Measurements from ENCODE around the gene PPT1. TPM values are rescaled to one million over a fixed set of nuclear protein-coding genes. Genes with fewer than 3 reads are reported as not detected.
"Not testable (repeated sequence)": the region's sequence is repeated elsewhere in the genome, so short reads cannot be mapped to it uniquely, and the experiment has no call there.

PPT1 gene
- total RNA-seq, 1 experiment from 2014 or later = 57.9 TPM

DNA sequence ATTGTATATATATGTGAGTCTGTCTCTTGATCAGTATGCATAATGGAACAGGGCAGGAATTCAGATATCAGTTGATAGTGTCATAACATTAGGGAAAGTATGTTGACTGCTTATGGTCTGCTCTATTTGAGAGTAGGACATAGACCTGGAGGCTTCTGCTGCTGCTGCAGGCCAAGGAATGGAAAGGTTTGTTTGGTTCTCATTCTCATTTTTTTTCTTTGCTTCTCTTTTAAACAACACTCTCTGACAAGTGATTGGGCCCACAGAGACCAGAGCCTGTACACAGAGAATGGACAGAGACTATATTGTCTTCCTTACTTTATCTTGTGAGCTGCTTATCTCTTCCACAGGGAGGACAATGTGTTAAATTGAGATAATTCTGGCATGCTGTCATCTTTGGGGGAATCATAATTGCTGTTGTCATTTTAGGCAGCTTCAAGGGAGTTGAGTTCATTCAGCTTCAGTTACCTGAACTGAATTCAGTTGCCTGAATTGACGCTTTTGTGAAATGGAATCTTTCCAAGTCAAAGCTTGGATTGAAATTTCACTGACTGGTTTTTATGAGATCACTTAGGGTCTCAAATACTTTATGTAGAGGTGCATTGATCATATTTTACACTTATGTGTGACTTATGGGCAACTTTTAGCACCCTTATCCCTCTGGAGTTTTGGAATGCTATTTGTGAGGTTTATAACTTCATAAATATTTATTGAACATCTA lies 39.6 kb downstream of the PPT1 start:
- no peak for DNase-seq (ENCODE audit: low read depth)

DNA sequence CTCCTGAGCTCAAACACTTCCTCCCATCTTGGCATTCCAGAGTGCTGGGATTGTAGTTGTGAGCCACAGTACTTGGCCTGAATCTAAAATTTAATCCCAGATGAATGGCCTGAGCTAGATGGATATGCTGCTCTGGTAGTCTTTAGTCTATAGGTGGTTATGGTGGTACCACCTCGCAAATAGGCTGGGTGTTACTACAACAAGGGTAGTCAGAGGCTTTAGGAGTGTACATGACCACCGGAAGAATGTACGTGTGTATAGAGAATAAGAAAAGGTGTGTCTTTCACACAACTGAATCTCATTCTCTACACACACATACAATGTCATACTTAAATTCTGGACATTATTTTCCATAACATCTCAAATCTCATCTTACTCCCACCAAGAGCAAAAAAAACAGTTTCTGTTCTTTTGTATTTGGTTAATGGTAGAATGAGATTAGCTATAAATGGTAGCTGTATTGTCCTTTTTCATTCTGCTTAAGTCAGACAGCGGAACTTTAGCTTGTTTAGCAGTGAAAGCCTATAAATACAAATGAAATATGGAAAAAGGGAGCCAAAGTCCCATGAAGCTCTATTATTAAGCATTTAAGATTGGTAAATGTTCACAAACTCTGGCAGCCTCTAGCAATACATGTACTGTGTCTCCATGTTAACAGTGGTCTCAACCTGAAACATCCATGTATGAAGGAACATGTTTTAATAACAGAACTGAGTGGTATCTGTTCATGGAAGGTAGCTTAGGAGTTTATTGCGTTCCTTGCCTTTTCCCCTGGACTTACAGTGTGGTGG lies 40.3 kb downstream of the PPT1 start:
- DNase-seq (ENCODE audit: low read depth) = no peak

DNA sequence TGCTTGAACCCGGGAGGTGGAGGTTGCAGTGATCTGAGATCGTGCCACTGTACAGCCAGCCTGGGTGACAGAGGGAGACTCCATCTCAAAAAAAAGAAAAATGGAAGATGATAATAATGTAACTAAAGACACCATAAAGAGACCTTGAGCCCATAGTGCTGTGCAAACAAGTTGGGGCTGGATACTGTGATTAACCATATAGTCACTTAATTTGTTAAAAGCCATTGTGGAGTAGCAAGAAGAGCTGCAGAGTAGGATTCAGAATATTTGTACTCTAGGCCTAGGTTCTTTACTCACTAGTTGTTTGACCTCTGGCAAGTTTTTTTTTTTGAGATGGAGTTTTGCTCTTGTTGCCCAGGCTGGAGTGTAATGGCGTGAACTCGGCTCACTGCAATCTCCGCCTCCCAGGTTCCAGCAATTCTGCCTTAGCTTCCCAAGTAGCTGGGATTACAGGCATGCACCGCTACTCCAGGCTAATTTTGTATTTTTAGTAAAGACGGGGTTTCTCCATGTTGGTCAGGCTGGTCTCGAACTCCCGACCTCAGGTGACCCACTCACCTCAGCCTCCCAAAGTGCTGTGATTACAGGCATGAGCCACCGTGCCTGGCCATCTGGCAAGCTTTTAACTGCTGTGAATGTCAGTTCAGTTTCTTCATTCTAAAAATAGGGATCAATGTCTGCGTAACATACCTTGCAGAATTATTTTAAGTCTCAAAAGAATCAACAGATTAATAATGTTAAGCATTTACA lies 43.7 kb downstream of the PPT1 start:
- DNase-seq (ENCODE audit: low read depth) = no peak

DNA sequence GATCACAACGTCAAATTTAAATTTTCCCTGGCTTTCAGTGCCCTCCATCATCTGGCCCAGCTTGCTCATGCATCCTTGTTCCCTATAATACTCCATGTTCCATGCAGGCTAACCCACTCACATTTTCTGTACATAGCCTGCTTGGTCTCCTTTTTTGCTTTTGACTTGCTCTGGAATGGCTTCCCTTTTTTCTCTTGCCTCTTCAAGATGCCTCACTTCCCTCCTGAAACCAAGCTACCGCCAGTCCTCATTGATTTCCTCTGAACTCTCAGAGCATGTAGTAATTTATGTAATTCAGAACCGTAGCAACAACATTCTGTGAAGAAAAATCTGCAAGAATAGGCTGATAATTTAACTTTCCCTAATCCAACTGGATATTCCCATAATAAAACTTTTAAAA lies 46.2 kb downstream of the PPT1 start:
- no peak for DNase-seq (ENCODE audit: low read depth)

DNA sequence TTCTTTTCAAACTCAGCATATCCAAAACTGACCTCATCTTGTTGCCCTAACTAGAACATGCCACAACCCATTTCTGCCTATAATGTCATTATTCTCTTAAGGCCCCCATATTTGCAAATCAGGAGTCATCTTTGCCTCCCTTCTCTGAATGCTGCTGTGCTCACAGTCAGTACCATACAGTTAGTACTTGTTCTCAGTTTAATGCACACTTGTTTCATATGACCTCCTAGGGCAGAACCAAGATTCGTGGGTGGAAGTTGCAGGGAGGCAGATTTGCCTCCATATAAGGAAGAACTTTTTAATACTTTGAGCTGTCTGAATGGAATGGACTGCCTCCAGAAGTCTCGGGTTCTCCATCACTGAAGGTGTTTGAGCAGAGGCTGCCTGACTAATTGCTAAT lies 47.3 kb downstream of the PPT1 start:
- no peak for DNase-seq (ENCODE audit: low read depth)

DNA sequence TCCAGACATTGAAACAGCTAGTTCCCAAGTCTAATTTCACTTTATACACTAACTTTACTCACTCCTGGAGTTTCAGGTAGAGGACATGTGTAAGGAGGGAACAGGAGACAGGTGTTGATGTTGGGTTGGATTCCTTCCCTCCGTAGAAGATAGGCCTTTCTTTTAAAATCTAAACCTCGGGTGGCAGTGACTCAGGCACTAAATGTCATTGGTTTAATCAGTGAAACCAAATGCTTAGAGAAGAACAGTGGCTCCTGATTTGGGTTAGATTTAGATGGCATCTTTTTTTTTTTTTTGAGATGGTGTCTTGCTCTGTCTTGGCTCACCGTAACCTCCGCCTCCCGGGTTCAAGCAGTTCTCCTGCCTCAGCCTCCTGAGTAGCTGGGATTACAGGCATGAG lies 49.3 kb downstream of the PPT1 start:
- DNase-seq (ENCODE audit: low read depth) = no peak

DNA sequence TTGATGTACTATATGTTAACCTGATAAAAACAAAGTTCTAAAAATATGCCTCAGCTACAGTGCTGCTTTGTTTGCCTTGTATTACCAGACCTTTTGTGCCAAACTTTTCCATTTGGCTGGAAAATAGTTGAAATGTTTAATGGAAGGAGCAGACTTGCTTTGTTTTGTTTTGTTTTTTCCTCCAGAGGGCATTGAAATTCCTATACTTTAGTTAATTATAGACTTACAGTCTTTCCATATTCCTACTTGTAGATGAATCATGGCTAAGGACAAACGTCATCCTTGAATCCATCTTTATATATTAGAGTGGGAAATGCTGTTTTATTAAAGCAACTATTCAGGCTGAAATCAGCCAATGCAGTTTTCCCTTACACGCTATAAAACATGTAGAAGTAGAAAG lies 49.8 kb downstream of the PPT1 start:
- DNase-seq (ENCODE audit: low read depth) = no peak

DNA sequence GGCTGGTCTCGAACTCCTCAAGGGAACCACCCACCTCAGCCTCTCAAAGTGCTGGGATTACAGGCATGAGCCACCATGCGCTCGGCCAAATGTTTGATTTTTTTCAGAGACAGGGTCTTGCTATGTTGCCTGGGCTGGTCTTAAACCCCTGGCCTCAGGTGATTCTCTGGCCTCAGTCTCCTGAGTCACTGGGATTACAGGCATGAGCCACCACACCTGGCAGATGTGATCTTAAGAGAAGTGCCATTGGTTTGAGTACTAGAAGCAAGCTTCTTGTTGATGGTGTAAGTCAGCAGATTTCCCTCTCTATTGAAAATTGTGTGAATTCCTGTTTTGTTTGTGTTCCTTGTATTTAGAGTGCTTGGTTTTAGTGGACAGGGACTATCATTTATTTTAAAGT lies 51.3 kb downstream of the PPT1 start:
- no peak for DNase-seq (ENCODE audit: low read depth)

DNA sequence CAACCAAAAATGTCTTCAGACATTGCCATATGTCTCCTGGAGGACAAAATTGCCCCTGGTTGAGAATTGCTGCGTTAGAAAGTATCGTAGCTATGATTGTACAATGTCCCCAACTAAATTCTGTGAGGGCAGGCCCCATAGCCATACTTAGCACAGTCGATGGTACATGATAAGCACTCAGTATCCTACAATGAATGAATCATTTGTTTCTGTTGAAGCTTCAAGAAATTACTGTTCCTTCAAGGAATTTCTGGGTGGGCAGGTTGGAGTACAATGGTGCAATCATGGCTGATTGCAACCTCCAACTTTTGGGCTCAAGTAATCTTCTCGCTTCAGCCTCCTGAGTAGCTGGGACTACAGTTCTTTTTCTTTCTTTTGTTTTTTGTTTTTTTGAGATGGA lies 51.9 kb downstream of the PPT1 start:
- DNase-seq (ENCODE audit: low read depth) = no peak

DNA sequence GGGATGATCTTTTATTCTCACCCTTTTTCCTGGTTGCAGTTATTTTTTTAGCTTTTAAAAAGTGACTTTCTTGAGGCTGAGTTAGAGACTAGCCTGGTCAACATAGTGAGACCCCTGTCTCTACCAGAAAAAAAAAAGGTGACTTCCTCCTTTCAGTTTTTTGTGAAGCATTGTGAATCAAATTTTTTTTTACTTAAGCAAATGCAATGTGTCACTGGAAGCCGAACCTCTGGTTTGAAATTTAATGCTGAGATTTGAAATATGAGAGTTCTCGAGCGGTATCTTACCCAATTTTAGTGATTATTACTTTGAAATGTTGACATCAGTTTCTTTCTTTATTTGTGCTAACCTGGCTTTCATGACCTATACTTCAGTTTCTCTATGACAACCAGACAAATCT lies 52.9 kb downstream of the PPT1 start:
- DNase-seq (ENCODE audit: low read depth) = no peak

DNA sequence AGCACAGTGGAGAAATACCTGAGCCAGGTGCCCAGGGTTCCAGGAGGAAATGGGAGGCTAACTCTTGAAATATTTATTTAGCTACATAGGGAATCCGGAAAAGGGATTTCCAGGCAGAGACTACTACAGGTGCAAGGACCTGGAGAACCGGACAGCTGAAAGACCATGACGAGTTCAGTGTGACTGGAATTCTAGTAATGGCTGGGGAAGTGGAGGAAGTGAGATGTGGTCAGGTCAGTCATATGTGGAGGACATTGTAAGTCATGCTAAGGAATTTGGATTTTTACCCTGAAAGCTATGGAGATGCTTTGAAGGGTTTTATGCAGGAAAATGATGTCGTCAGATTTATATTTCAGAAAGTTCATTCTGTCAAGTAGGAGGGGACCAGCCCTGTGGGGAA lies 54.7 kb downstream of the PPT1 start:
- no peak for DNase-seq (ENCODE audit: low read depth)

DNA sequence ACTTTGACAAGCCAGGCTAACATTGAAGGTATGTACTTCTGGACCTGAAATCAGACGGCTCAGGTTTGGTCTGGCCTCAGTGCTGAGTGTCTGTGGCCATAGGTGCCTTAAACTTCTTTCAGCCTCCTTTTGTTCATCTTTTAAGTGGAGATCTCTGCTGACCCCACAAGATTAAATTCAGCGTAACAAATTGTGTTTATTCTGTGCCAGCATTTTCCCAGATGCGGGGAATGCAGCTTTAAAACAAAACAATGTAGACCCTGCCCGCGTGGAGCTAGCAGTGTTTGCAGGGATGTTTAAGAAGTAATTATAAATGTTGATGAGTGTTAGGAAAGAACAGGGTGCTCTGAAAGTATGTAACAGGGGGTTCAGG lies 55.6 kb downstream of the PPT1 start:
- DNase-seq (ENCODE audit: low read depth) = no peak

DNA sequence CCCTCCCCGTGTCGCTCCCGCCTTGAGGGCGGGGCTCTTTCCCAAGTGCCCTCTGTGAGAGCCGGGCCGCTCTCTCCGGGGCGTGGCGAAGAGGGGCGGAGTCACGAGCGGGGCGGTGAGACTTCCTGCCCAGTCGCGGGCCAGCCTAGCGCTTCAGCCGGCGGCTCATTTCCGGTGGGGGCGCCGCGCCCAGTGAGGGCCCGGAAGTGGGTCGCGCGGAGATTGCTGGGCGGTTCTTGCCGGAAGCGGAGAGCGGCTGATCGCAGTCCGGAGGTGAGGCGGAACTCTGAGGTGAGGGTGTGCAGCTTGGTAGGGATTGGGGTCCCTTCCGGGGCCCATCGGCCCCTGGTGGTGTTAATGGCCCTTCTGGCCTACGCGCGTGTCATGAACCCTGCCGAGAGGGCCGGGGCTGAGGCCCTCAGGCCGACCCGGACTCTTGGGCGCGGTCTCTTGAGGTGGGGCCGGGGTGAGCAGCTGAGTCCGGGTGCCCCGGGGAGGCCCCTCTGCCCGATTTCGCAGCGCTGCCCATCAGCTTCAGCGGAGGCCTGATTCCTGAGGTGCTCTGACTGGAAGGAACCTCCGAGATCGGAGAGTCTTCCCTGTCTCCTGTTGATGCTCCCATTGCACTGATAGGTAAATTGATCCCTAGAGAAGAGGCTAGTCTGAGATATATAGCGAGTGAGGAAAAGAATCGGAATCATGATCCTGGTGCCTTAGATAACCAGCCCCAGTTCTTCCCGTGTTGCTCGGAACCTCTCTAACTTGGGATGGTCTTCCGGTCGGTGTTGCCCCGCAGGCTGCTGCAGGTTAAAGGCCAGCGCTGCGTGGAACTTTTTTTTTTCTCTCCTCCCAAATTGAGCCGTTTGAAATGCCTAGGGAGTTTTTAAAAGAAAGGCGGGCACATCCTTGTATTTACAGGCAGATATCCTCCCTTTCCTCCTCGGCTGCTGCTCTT lies 56.3 kb downstream of the PPT1 start, which contains the start of gene CAP1:
CAP1 (plus strand) TSS at position 219 of the 955 bp plus-strand sequence. CDS start 18,618 bp downstream, outside the sequence.
- DNase-seq (ENCODE audit: low read depth) = peak; percentile 100

DNA sequence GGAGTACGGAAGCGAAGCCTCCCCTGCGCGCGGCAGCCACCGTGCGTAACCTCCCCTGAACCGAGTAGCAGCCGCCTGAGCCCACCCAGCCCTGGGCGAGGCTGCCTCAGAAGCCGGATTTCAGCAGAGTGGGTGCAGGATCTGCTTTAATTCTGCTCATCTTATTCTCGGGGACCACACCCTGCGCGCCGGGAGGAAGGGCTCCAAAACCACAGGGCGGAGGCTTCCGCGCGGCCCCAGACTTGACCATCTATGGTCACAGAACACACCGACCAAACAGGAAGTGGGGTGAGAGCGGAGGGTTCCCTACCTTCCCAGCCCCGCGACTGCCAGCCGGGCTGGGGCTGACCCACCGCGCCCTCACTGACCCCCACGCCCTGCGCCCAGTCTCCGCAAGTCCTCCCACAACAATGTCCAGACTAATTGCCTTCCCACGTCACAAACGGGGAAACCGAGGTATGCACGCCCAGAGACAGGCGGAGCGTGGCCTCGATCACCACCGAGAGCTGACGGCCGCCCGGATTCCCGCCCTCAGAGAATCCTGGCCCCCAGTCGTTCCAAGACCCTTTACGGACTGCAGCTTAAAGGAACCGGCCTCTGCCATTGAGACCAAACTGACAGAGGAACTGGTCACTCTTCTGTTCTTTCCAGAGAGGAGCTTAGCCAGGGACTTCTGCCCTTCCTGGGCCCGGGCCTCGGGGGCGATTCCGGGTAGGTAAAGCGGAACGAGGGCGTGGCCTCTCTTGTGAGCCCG lies 57.1 kb downstream of the PPT1 start:
- peak; percentile 95 for DNase-seq (ENCODE audit: low read depth)

DNA sequence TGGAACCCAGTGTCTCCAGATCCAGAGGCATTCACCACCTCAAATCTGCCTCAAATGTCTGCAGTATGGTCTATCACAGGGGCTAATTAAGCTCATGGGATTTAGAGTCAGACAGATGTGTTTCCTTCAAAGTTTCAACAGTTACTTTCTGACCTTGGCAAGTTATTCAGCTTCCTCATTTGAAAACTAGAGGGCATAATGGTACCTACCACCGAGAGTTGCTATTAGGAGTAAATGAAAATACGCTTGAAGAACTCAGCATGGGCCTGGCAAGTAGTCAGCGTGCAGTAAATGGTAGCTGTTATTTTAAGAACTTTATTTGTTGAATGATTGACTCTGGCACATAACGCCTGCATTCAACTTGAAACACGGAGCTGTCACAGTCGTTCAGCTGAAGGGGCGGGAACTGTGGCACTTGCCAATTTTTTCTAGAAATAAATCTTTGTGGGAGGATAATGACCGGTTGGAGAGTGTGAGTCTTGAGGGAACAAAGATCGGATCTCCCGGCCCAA lies 57.8 kb downstream of the PPT1 start:
- no peak for DNase-seq (ENCODE audit: low read depth)

DNA sequence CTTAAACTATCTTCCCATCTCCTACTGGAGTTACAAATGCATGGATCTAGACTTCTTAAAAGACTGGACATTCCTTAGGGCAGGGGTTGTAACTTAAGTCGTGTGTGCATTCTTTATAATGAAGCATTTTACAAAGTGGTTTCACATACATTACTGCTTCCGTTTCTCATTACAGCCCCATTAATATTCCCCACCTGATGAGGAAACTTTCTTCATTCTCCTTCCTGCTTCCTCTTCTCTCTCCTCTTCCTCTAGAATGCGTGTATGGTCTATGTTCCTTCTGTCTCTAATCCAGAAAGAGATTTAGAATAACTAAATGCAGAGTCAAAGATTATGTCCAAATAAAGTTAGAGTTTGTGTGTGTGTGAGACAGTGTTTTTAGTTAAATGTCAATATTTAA lies 58.4 kb downstream of the PPT1 start:
- DNase-seq (ENCODE audit: low read depth) = no peak

DNA sequence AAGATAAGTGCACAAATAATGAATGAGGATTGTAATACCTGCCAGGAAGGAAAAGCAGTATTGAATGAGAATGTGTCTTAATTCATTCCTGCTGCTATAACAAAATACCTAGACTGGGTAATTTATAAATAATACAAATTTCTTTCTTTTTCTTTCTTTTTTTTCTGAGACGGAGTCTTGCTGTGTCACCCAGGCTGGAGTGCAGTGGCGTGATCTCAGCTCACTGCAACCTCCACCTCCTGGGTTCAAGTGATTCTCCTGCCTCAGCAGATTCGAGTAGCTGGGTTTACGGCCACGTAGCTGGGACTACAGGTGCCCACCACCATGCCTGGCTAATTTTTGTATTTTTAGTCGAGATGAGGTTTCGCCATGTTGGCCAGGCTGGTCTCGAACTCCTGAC lies 59.8 kb downstream of the PPT1 start:
- not testable (repeated sequence) for DNase-seq (ENCODE audit: low read depth)

DNA sequence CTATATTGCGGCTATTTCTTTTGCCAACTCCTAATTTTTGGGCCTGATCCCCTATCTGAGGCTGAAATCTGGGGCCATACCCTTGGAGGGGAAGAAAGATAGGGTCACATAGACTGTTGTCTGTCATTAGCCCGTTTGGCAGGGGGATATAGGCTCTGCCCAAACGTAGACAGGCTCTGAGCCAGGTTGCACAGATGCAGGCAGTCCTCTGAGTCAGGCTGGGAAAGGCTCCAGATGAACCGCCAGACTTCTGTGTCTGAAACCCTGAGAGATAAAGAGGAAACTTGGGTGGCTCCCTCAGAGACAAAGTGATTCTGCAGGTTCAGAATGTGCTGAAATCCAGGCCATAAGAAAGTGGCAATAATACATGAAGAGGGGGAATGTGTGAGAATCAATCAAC lies 60.5 kb downstream of the PPT1 start:
- DNase-seq (ENCODE audit: low read depth) = peak; percentile 83

DNA sequence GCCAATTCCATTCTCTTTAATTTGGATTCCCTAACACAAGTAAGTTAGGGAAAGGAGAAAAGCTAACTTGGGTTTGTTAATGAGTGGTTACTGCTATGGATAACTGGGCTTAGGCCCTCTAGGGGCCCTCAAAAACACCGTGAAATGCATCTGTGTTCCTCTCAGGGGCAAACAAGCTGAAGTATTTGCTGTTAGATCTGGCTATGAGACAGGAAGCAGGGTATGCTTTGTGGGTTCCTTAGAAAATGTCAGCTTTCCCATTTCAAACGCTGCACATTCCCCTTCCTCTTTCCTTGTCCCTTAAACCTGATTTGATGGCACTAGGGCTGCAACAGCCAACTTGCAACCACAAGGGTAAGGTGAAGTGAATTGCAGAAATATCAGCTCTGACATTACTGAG lies 62.2 kb downstream of the PPT1 start:
- DNase-seq (ENCODE audit: low read depth) = no peak

DNA sequence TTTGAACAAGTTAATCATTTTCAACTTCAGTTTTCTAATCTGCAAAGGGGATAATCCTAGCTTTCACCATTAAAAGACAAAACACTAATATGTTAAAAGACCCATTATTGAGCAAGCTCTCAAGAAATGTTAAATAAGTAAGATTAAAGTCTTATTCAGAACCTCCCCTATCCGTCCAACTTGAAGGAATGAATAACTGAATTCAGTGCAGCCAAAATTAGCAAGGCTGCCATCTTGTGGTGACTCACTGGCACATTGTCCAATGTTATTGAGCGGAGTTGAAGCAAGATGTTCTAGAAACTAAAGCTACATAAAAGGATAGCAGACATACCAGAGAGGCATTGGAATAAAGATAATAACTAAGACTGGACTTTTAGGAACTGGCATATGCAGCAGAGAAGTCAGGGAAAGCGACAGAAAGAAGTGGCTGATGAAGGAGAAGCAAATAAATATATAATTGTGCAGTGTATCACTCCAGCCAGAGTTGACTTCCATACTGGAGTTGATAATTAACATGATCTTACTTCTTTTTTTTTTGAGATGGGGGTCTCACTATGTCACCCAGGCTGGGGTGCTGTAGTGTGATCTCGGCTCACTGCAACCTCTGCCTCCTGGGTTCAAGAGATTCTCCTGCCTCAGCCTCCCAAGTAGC lies 64.7 kb downstream of the PPT1 start:
- DNase-seq (ENCODE audit: low read depth) = peak; percentile 54

Measured in Daoy (cell line).